K562 (cell line): ENCODE measurements around the gene FRMPD2. TPM values are rescaled to one million over a fixed set of nuclear protein-coding genes. Genes with fewer than 3 reads are reported as not detected.

Source experiments
- ATAC-seq: fragments of 200-7000 bp; cut with Tn5 transposase; 3 replicates; pipeline ENCODE4 v1.9.1; 2020; ENCODE audit warnings: moderate library complexity
- BruUV-seq: library from RNA; stranded (reverse); fragments of 400-500 nt; replicated peaks from 2 replicates; lab custom pipeline; 2021; lab: Mats Ljungman, UMichigan
- CTCF ChIA-PET: fragments of 300-600 bp; formaldehyde crosslinking; extraction: SDS; loops from one replicate; lab custom pipeline; 2021; ENCODE audit warnings: low intra/inter-chr PET ratio; lab: Yijun Ruan, JAX
- POLR2A ChIA-PET: fragments of 300-600, 350-650 bp; sonication (Branson Sonifier 250); formaldehyde crosslinking; extraction: SDS; loops from one replicate; lab custom pipeline; 2021; ENCODE audit warnings: antibody characterized with exemption, inconsistent platforms; lab: Yijun Ruan, JAX
- DNase-seq, 4 experiments: peaks; one replicate each; pipeline versions ENCODE4 v3.0.0 to v3.0.0-alpha.2; 2011 to 2018; ENCODE audit warnings: low spot score in 3 of 4, mixed read lengths in 3 of 4; ENCODE audit errors: extremely low read depth in 1 of 4
- FAIRE-seq: peaks from 2 replicates; lab custom pipeline; 2011; peaks lifted over from hg19 to GRCh38; lab: Jason Lieb, UNC
- H2AFZ ChIP-seq: 2 replicates; pipeline ENCODE4 v1.6.0; 2011; ENCODE audit warnings: low read depth, low read length, control low read depth, inconsistent platforms
- H3K27ac ChIP-seq: fragments of 200-600 bp; 3 replicates; pipeline ENCODE4 v1.8.0; 2011; ENCODE audit warnings: low read depth, mild to moderate bottlenecking, control low read depth, inconsistent platforms, low read length, moderate library complexity, mixed read lengths; ENCODE audit errors: extremely low read depth
- H3K27me3 ChIP-seq, 2 experiments: fragments of 300-600 bp in 1 of 2; 2 replicates in 1 of 2; 3 replicates in 1 of 2; pipeline versions ENCODE4 v1.6.0 to v1.8.0; 2011; ENCODE audit warnings: inconsistent platforms in 2 of 2, low read length in 2 of 2, mild to moderate bottlenecking in 1 of 2, mixed read lengths in 1 of 2, moderate library complexity in 1 of 2; ENCODE audit not compliant: control insufficient read depth in 2 of 2, insufficient read depth in 2 of 2
- H3K36me3 ChIP-seq: fragments of 300-600 bp; 3 replicates; pipeline ENCODE4 v1.8.0; 2011; ENCODE audit warnings: mild to moderate bottlenecking, low read length, inconsistent platforms; ENCODE audit not compliant: control insufficient read depth, insufficient read depth
- H3K4me1 ChIP-seq, 2 experiments: fragments of 200-600 bp in 1 of 2; replicated peaks in 1 of 2; 2 replicates in 1 of 2; 3 replicates in 1 of 2; pipeline versions ENCODE4 v1.5.1 to v1.8.0; 2011; ENCODE audit warnings: inconsistent platforms in 2 of 2, low read length in 2 of 2, mild to moderate bottlenecking in 1 of 2, mixed read lengths in 1 of 2, moderate library complexity in 1 of 2; ENCODE audit not compliant: control insufficient read depth in 2 of 2, insufficient read depth in 2 of 2
- H3K4me2 ChIP-seq: 2 replicates; pipeline ENCODE4 v1.6.1; 2011; ENCODE audit warnings: low read length, control low read depth, inconsistent platforms, mixed read lengths; ENCODE audit not compliant: insufficient read depth
- H3K4me3 ChIP-seq: fragments of 200-600 bp; sonication (generic), shearing (Covaris generic); 2 replicates; pipeline ENCODE4 v1.5.1; 2016; ENCODE audit warnings: control low read depth, inconsistent platforms
- H3K79me2 ChIP-seq: fragments of 200-600 bp; 3 replicates; pipeline ENCODE4 v1.8.0; 2011; ENCODE audit warnings: low read length, inconsistent platforms; ENCODE audit not compliant: control insufficient read depth, insufficient read depth
- H3K9ac ChIP-seq, 2 experiments: 2 replicates each; pipeline versions ENCODE4 v1.6.0 to v1.6.1; 2011; ENCODE audit warnings: low read depth in 2 of 2, low read length in 2 of 2, control low read depth in 1 of 2, inconsistent platforms in 1 of 2, mild to moderate bottlenecking in 1 of 2, mixed read lengths in 1 of 2; ENCODE audit not compliant: insufficient read depth in 1 of 2
- H3K9me1 ChIP-seq: one replicate; pipeline ENCODE4 v1.6.0; 2011; ENCODE audit warnings: inconsistent platforms, mild to moderate bottlenecking, low read length, moderate library complexity; ENCODE audit not compliant: control insufficient read depth, insufficient read depth
- H3K9me3 ChIP-seq: replicated peaks from 2 replicates; pipeline ENCODE4 v1.5.1; 2011; ENCODE audit warnings: low read depth, low read length, inconsistent platforms; ENCODE audit not compliant: control insufficient read depth, insufficient read depth
- H4K20me1 ChIP-seq: replicated peaks from 2 replicates; pipeline ENCODE4 v1.6.1; 2011; ENCODE audit warnings: low read length, inconsistent platforms, mixed read lengths; ENCODE audit not compliant: control insufficient read depth, insufficient read depth
- ARID1B ChIP-seq: fragments of 450-650 bp; IDR thresholded peaks from 2 replicates; pipeline ENCODE4 v1.6.1; 2016; ENCODE audit warnings: antibody characterized with exemption, mild to moderate bottlenecking, inconsistent platforms
- BACH1 ChIP-seq: fragments of 200-800 bp; sonication (Bioruptor generic); IDR thresholded peaks from 2 replicates; pipeline ENCODE4 v1.6.1; 2016; ENCODE audit warnings: missing genetic modification characterization, missing compliant biosample characterization
- BMI1 ChIP-seq: fragments of 150-350 bp; IDR thresholded peaks from 2 replicates; pipeline ENCODE4 v1.6.1; 2014; ENCODE audit warnings: low read length
- GATAD2B ChIP-seq: fragments of 450-650 bp; IDR thresholded peaks from 2 replicates; pipeline ENCODE4 v1.6.1; 2017; ENCODE audit warnings: mild to moderate bottlenecking, borderline replicate concordance
- NFE2L1 ChIP-seq: fragments of 450-650 bp; IDR thresholded peaks from 2 replicates; pipeline ENCODE4 v1.6.1; 2016; ENCODE audit warnings: missing genetic modification characterization, low read depth, mild to moderate bottlenecking, missing compliant biosample characterization, moderate library complexity, borderline replicate concordance
- PTBP1 ChIP-seq: fragments of 200-400 bp; formaldehyde crosslinking; IDR thresholded peaks from 2 replicates; pipeline ENCODE4 v1.6.1; 2017; ENCODE audit warnings: low read depth, low read length
- RB1 ChIP-seq: fragments of 450-650 bp; IDR thresholded peaks from 2 replicates; pipeline ENCODE4 v1.6.1; 2017; ENCODE audit warnings: low read depth, mild to moderate bottlenecking
- RBM39 ChIP-seq: fragments of 200-400 bp; formaldehyde crosslinking; optimal IDR thresholded peaks from 2 replicates; pipeline ENCODE3; 2018; ENCODE audit warnings: low read depth, low read length
- SIRT6 ChIP-seq: IDR thresholded peaks from one replicate; pipeline ENCODE4 v1.6.1; 2012; ENCODE audit warnings: low read depth, mild to moderate bottlenecking, control low read depth, inconsistent platforms, low read length, moderate library complexity
- SMAD2 ChIP-seq: fragments of 150-350 bp; IDR thresholded peaks from 2 replicates; pipeline ENCODE4 v1.6.1; 2014; ENCODE audit warnings: low read depth, mild to moderate bottlenecking, low read length
- SNRNP70 ChIP-seq: fragments of 200-400 bp; formaldehyde crosslinking; optimal IDR thresholded peaks from 2 replicates; pipeline ENCODE3; 2017; ENCODE audit warnings: low read depth, low read length
- ZNF217 ChIP-seq: sonication (generic); formaldehyde crosslinking; IDR thresholded peaks from 2 replicates; pipeline ENCODE4 v1.8.0; 2022; ENCODE audit warnings: mild to moderate bottlenecking, missing genetic modification reagents
- WGBS: fragments of 100-300 bp; shearing (Covaris generic); methylation state at CpG from one replicate; pipeline ENCODE4 v1.1.6; 2016; ENCODE audit warnings: low coverage, mixed read lengths; ENCODE audit not compliant: insufficient coverage; ENCODE audit errors: missing lambda C conversion rate; 5-methylcytosine and 5-hydroxymethylcytosine counted together
- in situ Hi-C: fragments of 300-500 bp; cut with MboI; formaldehyde crosslinking; loops from 4 replicates; pipeline ENCODE4 v1.15.0; 2018; ENCODE audit warnings: inconsistent platforms, mixed read lengths
- intact Hi-C: fragments of 100-400 bp; cut with micrococcal nuclease; formaldehyde crosslinking; loops from 2 replicates; pipeline ENCODE4 v1.14.2; 2022
- polyA plus RNA-seq, 8 experiments: library from polyadenylated mRNA; depleted of rRNA in 4 of 8; stranded (reverse) in 5 of 8; unstranded in 3 of 8; fragments of >200 nt; fragmentation: Nextera tagmentation in 2 of 8; fragmentation: Illumina TruSeq in 1 of 8; extraction: Ambion mirVana in 2 of 8; extraction: Trizol in 1 of 8; gene quantifications; 2 replicates each; pipeline versions ENCODE4 v1.2.1 to v1.2.3, GENCODE V29; 2011 to 2014; ENCODE audit warnings: inconsistent platforms in 1 of 8, missing spikeins in 1 of 8
- total RNA-seq, 7 experiments: library from RNA; depleted of rRNA in 6 of 7; stranded (reverse); fragments of >200 nt in 6 of 7; fragmentation: Illumina TruSeq in 2 of 7; extraction: Trizol in 2 of 7; gene quantifications; 2 replicates each; pipeline versions ENCODE4 v1.2.1 to v1.2.3, GENCODE V29; 2011 to 2021; ENCODE audit warnings: low replicate concordance in 1 of 7

FRMPD2 gene
- total and polyA plus RNA-seq, 9 of the 15 experiments (the other 6 are each of a cell fraction or from before 2014, with no cell fraction given) = 0.12 to 0.95 (median 0.33) TPM

DNA sequence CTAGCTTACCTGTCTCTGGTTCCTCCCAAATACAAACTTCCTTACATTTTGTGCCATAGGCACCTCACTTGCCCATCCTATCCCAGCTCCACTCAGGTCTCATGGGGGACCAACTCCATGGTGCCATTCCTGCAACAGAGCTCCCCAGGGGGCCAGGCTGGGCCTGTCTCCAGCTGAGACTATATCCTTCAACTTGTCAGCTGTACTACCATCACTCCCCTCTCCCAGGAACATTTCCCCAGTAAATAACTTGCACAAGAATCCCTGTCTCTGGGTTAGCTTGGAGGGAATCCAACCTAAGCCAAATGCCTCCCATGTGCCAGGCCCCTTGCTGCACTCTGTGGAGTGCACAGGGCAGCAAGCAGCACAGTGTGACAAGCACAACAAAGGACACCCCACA, 33.2 kb downstream of the FRMPD2 start (continued):
- no peak for TF ChIP-seq NFE2L1 (tag)
- TF ChIP-seq RBM39 = no peak
- no peak for TF ChIP-seq SIRT6

DNA sequence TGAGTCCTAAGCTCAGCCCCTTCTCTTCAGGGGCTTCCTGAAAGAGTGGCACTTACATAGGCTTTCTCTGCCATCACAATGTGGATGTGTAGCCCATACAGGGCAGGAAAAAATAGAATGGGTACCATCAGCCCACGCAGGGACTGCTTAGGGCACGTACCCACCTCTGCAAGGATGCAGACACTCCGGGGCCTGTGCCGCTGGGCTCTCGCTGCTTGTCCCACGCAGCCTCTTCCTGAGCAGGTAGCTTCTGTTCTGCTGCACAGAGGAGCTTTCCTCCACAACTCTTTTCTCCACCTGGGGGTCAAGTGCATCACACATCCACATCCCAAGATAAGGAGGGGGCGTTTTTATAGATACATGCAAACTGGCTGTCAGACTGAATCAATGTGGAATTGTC, 34.3 kb downstream of the FRMPD2 start:
- no peaks in the 10 kb centered on the region for H3K9me1 ChIP-seq
- H3K4me2 ChIP-seq = no peak overlapping the region
- ChIA-PET CTCF (no interaction called here), POLR2A (interaction anchor here (1.1 kb wide), 1 partner anchor 9 kb away, joined by 3 read pairs; no protein-coding TSS in a partner anchor)
- DNase-seq = no peak
- H4K20me1 ChIP-seq = 0 out of 2 replicates have a peak, but pooled peaks cover 6% of the 10 kb centered on the region
- no peaks in the 10 kb centered on the region for H3K4me1 ChIP-seq
- no peak overlapping the region for H3K9ac ChIP-seq
- BruUV-seq = no TSS peak
- H3K27ac ChIP-seq = no peak overlapping the region
- no peaks in the 10 kb centered on the region for H3K9me3 ChIP-seq
- intact Hi-C loops (no loop called here), in situ Hi-C loops (no loop called here)
- ATAC-seq = no peak
- no peak overlapping the region for H3K4me3 ChIP-seq
- no peak for TF ChIP-seq PTBP1
- no peak for TF ChIP-seq SNRNP70
- TF ChIP-seq BACH1 (tag) = no peak
- TF ChIP-seq SMAD2 = no peak
- TF ChIP-seq BMI1 = no peak
- no peak for TF ChIP-seq GATAD2B
- no peak for TF ChIP-seq RB1
- TF ChIP-seq ZNF217 (CRISPR knock-in tag) = no peak
- TF ChIP-seq ARID1B = no peak
- FAIRE-seq = no peak
- H2AFZ ChIP-seq = no peak overlapping the region
- no peaks in the 10 kb centered on the region for H3K36me3 ChIP-seq
- peaks cover 31 to 65% of the 10 kb centered on the region in 2 experiments for H3K27me3 ChIP-seq
- WGBS = 0% methylated on average over 7 of the region's 7 CpGs
- H3K79me2 ChIP-seq = no peaks in the 10 kb centered on the region
